IMR-90 (cell line): Measurements from ENCODE around the gene KCNK6. TPM values are rescaled to one million over a fixed set of nuclear protein-coding genes. Genes with fewer than 3 reads are reported as not detected.
A peak's percentile ranks its signal among the peaks of the same experiment; 100 is the strongest.

Experiments used
- ATAC-seq: fragments of 200-7000 bp; cut with Tn5 transposase; 2 replicates; pipeline ENCODE4 v1.9.1; 2020; ENCODE audit warnings: low read depth, mild to moderate bottlenecking, moderate library complexity
- BruUV-seq: library from RNA; stranded (reverse); fragments of 400-500 nt; replicated peaks from 2 replicates; lab custom pipeline; 2021; lab: Mats Ljungman, UMichigan
- CTCF ChIA-PET: fragments of 300-600 bp; formaldehyde crosslinking; extraction: SDS; loops from one replicate; lab custom pipeline; 2021; ENCODE audit warnings: antibody characterized with exemption; lab: Yijun Ruan, JAX
- POLR2A ChIA-PET: fragments of 300-600 bp; sonication (Branson Sonifier 250); formaldehyde crosslinking; loops from one replicate; lab custom pipeline; 2022; ENCODE audit warnings: antibody characterized with exemption; ENCODE audit not compliant: unreplicated experiment; lab: Charles Lee
- DNase-seq: peaks from one replicate; pipeline ENCODE4 v3.0.0; 2013
- H2AFZ ChIP-seq: replicated peaks from 2 replicates; pipeline ENCODE3; 2013; ENCODE audit warnings: low read length, mild to moderate bottlenecking; ENCODE audit not compliant: poor library complexity
- H2AK5ac ChIP-seq: 2 replicates; pipeline ENCODE4 v1.6.1; 2013; ENCODE audit warnings: low read depth, low read length, inconsistent platforms
- H2AK9ac ChIP-seq: replicated peaks from 2 replicates; pipeline ENCODE3; 2013; ENCODE audit warnings: mild to moderate bottlenecking, low read depth, low read length, moderate library complexity; ENCODE audit not compliant: poor library complexity
- H2BK120ac ChIP-seq: 2 replicates; pipeline ENCODE4 v1.6.1; 2013; ENCODE audit warnings: low read depth, low read length, inconsistent platforms
- H2BK15ac ChIP-seq: 3 replicates; pipeline ENCODE4 v1.6.1; 2013; ENCODE audit warnings: low read depth, low read length, inconsistent platforms
- H2BK20ac ChIP-seq: 2 replicates; pipeline ENCODE4 v1.6.1; 2013; ENCODE audit warnings: low read depth, mild to moderate bottlenecking, inconsistent platforms, low read length, moderate library complexity
- H2BK5ac ChIP-seq: 2 replicates; pipeline ENCODE4 v1.6.1; 2013; ENCODE audit warnings: mild to moderate bottlenecking, low read depth, low read length, inconsistent platforms; ENCODE audit not compliant: poor library complexity, severe bottlenecking
- H3K14ac ChIP-seq: replicated peaks from 2 replicates; pipeline ENCODE4 v1.6.1; 2013; ENCODE audit warnings: low read depth, low read length, inconsistent platforms
- H3K18ac ChIP-seq: 2 replicates; pipeline ENCODE4 v1.6.1; 2013; ENCODE audit warnings: low read depth, low read length, control low read depth
- H3K23ac ChIP-seq: 2 replicates; pipeline ENCODE4 v1.6.1; 2013; ENCODE audit warnings: low read depth, low read length, inconsistent platforms
- H3K27ac ChIP-seq: 2 replicates; pipeline ENCODE4 v1.5.1; 2013; ENCODE audit warnings: mild to moderate bottlenecking, control low read depth, low read length; ENCODE audit not compliant: insufficient read depth
- H3K27me3 ChIP-seq: 2 replicates; pipeline ENCODE4 v1.6.1; 2013; ENCODE audit warnings: low read length; ENCODE audit not compliant: control insufficient read depth, insufficient read depth
- H3K36me3 ChIP-seq: 2 replicates; pipeline ENCODE4 v1.6.1; 2013; ENCODE audit warnings: low read length, mixed read lengths; ENCODE audit not compliant: control insufficient read depth, insufficient read depth
- H3K4ac ChIP-seq: 2 replicates; pipeline ENCODE4 v1.6.1; 2013; ENCODE audit warnings: low read depth, low read length, inconsistent platforms
- H3K4me1 ChIP-seq: 2 replicates; pipeline ENCODE4 v1.6.1; 2013; ENCODE audit warnings: low read length, mixed read lengths; ENCODE audit not compliant: control insufficient read depth, insufficient read depth
- H3K4me2 ChIP-seq: 2 replicates; pipeline ENCODE4 v1.6.1; 2013; ENCODE audit warnings: low read depth, mild to moderate bottlenecking, control low read depth, low read length, moderate library complexity
- H3K4me3 ChIP-seq: 2 replicates; pipeline ENCODE4 v1.5.1; 2013; ENCODE audit warnings: low read depth, mild to moderate bottlenecking, control low read depth, low read length, moderate library complexity; ENCODE audit not compliant: insufficient read depth
- H3K56ac ChIP-seq: 2 replicates; pipeline ENCODE4 v1.6.1; 2013; ENCODE audit warnings: low read length, inconsistent platforms; ENCODE audit not compliant: insufficient read depth; ENCODE audit errors: extremely low read depth
- H3K79me1 ChIP-seq, 2 experiments: 2 replicates each; pipeline ENCODE4 v1.6.1; 2013; ENCODE audit warnings: low read length in 2 of 2, inconsistent platforms in 1 of 2, low read depth in 1 of 2
- H3K9ac ChIP-seq: 2 replicates; pipeline ENCODE4 v1.6.1; 2013; ENCODE audit warnings: low read depth, low read length, control low read depth
- H3K9me1 ChIP-seq: 2 replicates; pipeline ENCODE4 v1.6.1; 2013; ENCODE audit warnings: low read length, inconsistent platforms; ENCODE audit not compliant: insufficient read depth
- H3K9me3 ChIP-seq: 2 replicates; pipeline ENCODE4 v1.6.1; 2013; ENCODE audit warnings: low read length; ENCODE audit not compliant: control insufficient read depth, insufficient read depth
- H4K20me1 ChIP-seq: 2 replicates; pipeline ENCODE4 v1.6.1; 2013; ENCODE audit warnings: low read length, inconsistent platforms; ENCODE audit not compliant: insufficient read depth
- H4K5ac ChIP-seq: 2 replicates; pipeline ENCODE4 v1.6.1; 2013; ENCODE audit warnings: mild to moderate bottlenecking, low read depth, low read length, control low read depth
- H4K8ac ChIP-seq, 2 experiments: 2 replicates each; pipeline ENCODE4 v1.6.1; 2013; ENCODE audit warnings: low read depth in 2 of 2, low read length in 2 of 2, control low read depth in 1 of 2, inconsistent platforms in 1 of 2
- H4K91ac ChIP-seq: 2 replicates; pipeline ENCODE4 v1.6.1; 2013; ENCODE audit warnings: low read depth, low read length, inconsistent platforms; ENCODE audit not compliant: insufficient read depth
- BHLHE40 ChIP-seq: fragments of 150-350 bp; IDR thresholded peaks from 2 replicates; pipeline ENCODE4 v1.6.1; 2016; ENCODE audit warnings: mild to moderate bottlenecking, low read depth, low read length
- CHD1 ChIP-seq: IDR thresholded peaks from 2 replicates; pipeline ENCODE4 v1.6.1; 2012; ENCODE audit warnings: low read depth, low read length, improper control_type of control experiment
- CTCF ChIP-seq: conservative IDR thresholded peaks from 2 replicates; pipeline ENCODE4 v1.5.1; 2012; ENCODE audit warnings: mild to moderate bottlenecking, low read depth, low read length, improper control_type of control experiment
- ELK1 ChIP-seq: fragments of 150-350 bp; IDR thresholded peaks from 2 replicates; pipeline ENCODE4 v1.6.1; 2016; ENCODE audit warnings: low read depth, mild to moderate bottlenecking, low read length, moderate library complexity, borderline replicate concordance
- FOS ChIP-seq: fragments of 150-350 bp; IDR thresholded peaks from 2 replicates; pipeline ENCODE4 v1.6.1; 2016; ENCODE audit warnings: low read depth, low read length
- MAFK ChIP-seq: IDR thresholded peaks from 2 replicates; pipeline ENCODE4 v1.6.1; 2012; ENCODE audit warnings: low read depth, low read length, improper control_type of control experiment
- MAZ ChIP-seq: IDR thresholded peaks from 2 replicates; pipeline ENCODE4 v1.6.1; 2012; ENCODE audit warnings: low read depth, mild to moderate bottlenecking, low read length, improper control_type of control experiment, moderate library complexity, borderline replicate concordance
- NFE2L2 ChIP-seq: fragments of 150-350 bp; IDR thresholded peaks from 2 replicates; pipeline ENCODE4 v1.6.1; 2016; ENCODE audit warnings: low read depth, mild to moderate bottlenecking, low read length
- POLR2A ChIP-seq: IDR thresholded peaks from 2 replicates; pipeline ENCODE4 v1.6.1; 2012; ENCODE audit warnings: mild to moderate bottlenecking, low read depth, low read length
- RAD21 ChIP-seq: IDR thresholded peaks from 2 replicates; pipeline ENCODE4 v1.6.1; 2012; ENCODE audit warnings: low read length, improper control_type of control experiment
- RCOR1 ChIP-seq: IDR thresholded peaks from 2 replicates; pipeline ENCODE4 v1.6.1; 2012; ENCODE audit warnings: mild to moderate bottlenecking, low read length, improper control_type of control experiment; ENCODE audit not compliant: insufficient replicate concordance
- RFX5 ChIP-seq: IDR thresholded peaks from 2 replicates; pipeline ENCODE4 v1.8.0; 2012; ENCODE audit warnings: low read depth, mild to moderate bottlenecking, low read length, moderate library complexity
- SMC3 ChIP-seq: fragments of 150-350 bp; IDR thresholded peaks from 2 replicates; pipeline ENCODE4 v1.6.1; 2016; ENCODE audit warnings: low read depth, mild to moderate bottlenecking, antibody characterized with exemption, low read length, moderate library complexity
- USF2 ChIP-seq: fragments of 150-350 bp; IDR thresholded peaks from 2 replicates; pipeline ENCODE4 v1.6.1; 2017; ENCODE audit warnings: mild to moderate bottlenecking, antibody characterized with exemption, low read length, low read depth
- WGBS, 2 experiments: methylation state at CpG; one replicate each; pipeline versions ENCODE4 v1.1.5 to v1.1.7; 2013; ENCODE audit warnings: missing lambda C conversion rate in 2 of 2; ENCODE audit not compliant: insufficient read length in 1 of 2; ENCODE audit errors: extremely low coverage in 2 of 2; 5-methylcytosine and 5-hydroxymethylcytosine counted together
- dilution Hi-C: fragments of 300-500 bp; cut with HindIII; formaldehyde crosslinking; loops from one replicate; pipeline ENCODE4 v1.14.3; 2018; ENCODE audit warnings: low sequenced_read_pairs; ENCODE audit not compliant: unreplicated experiment
- in situ Hi-C: fragments of 300-500 bp; cut with MboI; formaldehyde crosslinking; loops from 3 replicates; pipeline ENCODE4 v1.14.3; 2019; ENCODE audit warnings: low sequenced_read_pairs, inconsistent platforms, mixed read lengths
- intact Hi-C: fragments of 100-400 bp; cut with micrococcal nuclease; formaldehyde crosslinking; loops from 2 replicates; pipeline ENCODE4 v1.10.0; 2022
- polyA plus RNA-seq, 3 experiments: library from polyadenylated mRNA; depleted of rRNA; stranded (reverse); fragments of >200 nt; gene quantifications; 2 replicates each; pipeline ENCODE4 v1.2.3, GENCODE V29; 2012; ENCODE audit warnings: low replicate concordance in 1 of 3
- total RNA-seq: library from RNA; depleted of rRNA; stranded (reverse); fragments of >200 nt; gene quantifications from 2 replicates; pipeline ENCODE4 v1.2.3, GENCODE V29; 2012

Gene KCNK6
- total and polyA plus RNA-seq, 2 of the 4 experiments (the other 2 are of a cell fraction): 2.7 to 4.5 TPM

GRCh38 chr19:38362076-38362945 lies 42.7 kb downstream of the KCNK6 start:
- peak; percentile 49 for DNase-seq
- no peak overlapping the region for H4K91ac ChIP-seq
- H3K9ac ChIP-seq: no peak overlapping the region
- intact Hi-C loops: no loop called here
- no peaks in the 10 kb centered on the region for H3K9me1 ChIP-seq
- BruUV-seq: no TSS peak
- peak overlapping the region; percentile 97 for H3K4me2 ChIP-seq
- CTCF ChIA-PET: interaction anchor here (0.9 to 1.5 kb wide), 2 partner anchors 12 to 27 kb away, joined by 3 to 4 read pairs; partner anchors contain the start of genes CATSPERG and PSMD8
- TF ChIP-seq BHLHE40: no peak
- TF ChIP-seq RAD21: no peak
- no peak for TF ChIP-seq CHD1
- no peak for TF ChIP-seq RFX5
- TF ChIP-seq RCOR1: no peak
- no peak for TF ChIP-seq USF2
- no peak for TF ChIP-seq MAFK
- no peak for TF ChIP-seq ELK1
- TF ChIP-seq CTCF: no peak
- no peak for TF ChIP-seq POLR2A
- TF ChIP-seq FOS: no peak
- no peak for TF ChIP-seq NFE2L2
- TF ChIP-seq MAZ: no peak; the same call in 1 of the 2 replicates
- TF ChIP-seq SMC3: no peak
- H2BK5ac ChIP-seq: no peak overlapping the region
- no peak overlapping the region for H2BK15ac ChIP-seq
- H3K36me3 ChIP-seq: no peaks in the 10 kb centered on the region
- H2AK5ac ChIP-seq: no peak overlapping the region
- H3K18ac ChIP-seq: no peak overlapping the region
- peaks cover 44% of the 10 kb centered on the region for H3K27me3 ChIP-seq
- no peaks in the 10 kb centered on the region for H3K79me1 ChIP-seq
- peak overlapping the region; percentile 47 for H2AK9ac ChIP-seq
- in situ Hi-C loops: no loop called here
- no peaks in the 10 kb centered on the region for H3K4me1 ChIP-seq
- 0 out of 2 replicates have a peak, but pooled peaks cover 3% of the 10 kb centered on the region for H4K20me1 ChIP-seq
- ATAC-seq: peak; percentile 83
- peak overlapping the region; percentile 66 for H3K4me3 ChIP-seq
- dilution Hi-C loops: no loop called here
- no peak overlapping the region for H2BK120ac ChIP-seq
- POLR2A ChIA-PET: interaction anchor here (0.6 kb wide), 2 partner anchors 11 to 13 kb away, joined by 3 to 4 read pairs; no protein-coding TSS in a partner anchor
- H4K5ac ChIP-seq: no peak overlapping the region
- no peak overlapping the region for H3K14ac ChIP-seq
- WGBS, 2 experiments: 3% methylated on average over 33 of the region's 68 CpGs; no CpG with 5 or more reads in 1 of the 2 experiments
- no peak overlapping the region for H3K23ac ChIP-seq
- H2AFZ ChIP-seq: peak overlapping the region; percentile 98
- no peak overlapping the region for H3K4ac ChIP-seq
- H3K9me3 ChIP-seq: no peaks in the 10 kb centered on the region
- no peak overlapping the region for H3K27ac ChIP-seq
- H4K8ac ChIP-seq: peak overlapping the region in 1 of 2 experiments; percentile 24; a peak in 1 of 4 replicates
- no peak overlapping the region for H3K56ac ChIP-seq
- no peak overlapping the region for H2BK20ac ChIP-seq
